ENCODE results near the gene KYNU. TPM values are rescaled to one million over a fixed set of nuclear protein-coding genes. Genes with fewer than 3 reads are reported as not detected.

Gene KYNU
- total RNA-seq, 1 donor from 2014 or later = 0.53 TPM

DNA sequence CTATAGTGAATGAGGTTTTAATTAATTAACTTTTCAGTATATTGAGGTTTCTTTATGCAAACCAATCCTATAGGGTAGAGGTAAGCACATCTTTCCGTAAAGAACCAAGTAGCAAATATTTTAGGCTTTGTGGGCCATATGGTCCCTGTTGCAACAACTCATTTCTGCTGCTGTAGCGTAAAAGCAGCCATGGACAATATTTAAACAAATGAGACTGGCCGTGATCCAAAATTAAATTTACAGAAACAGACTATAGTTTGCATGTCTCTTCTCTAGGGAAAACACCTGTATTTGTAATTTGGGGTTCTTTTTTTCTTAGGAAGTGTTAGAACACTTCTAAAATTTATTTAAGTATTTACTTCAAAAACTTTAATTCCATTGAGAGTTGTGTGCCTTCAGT lies 104.3 kb downstream of the KYNU start:
- TF ChIP-seq, protein P1, sequence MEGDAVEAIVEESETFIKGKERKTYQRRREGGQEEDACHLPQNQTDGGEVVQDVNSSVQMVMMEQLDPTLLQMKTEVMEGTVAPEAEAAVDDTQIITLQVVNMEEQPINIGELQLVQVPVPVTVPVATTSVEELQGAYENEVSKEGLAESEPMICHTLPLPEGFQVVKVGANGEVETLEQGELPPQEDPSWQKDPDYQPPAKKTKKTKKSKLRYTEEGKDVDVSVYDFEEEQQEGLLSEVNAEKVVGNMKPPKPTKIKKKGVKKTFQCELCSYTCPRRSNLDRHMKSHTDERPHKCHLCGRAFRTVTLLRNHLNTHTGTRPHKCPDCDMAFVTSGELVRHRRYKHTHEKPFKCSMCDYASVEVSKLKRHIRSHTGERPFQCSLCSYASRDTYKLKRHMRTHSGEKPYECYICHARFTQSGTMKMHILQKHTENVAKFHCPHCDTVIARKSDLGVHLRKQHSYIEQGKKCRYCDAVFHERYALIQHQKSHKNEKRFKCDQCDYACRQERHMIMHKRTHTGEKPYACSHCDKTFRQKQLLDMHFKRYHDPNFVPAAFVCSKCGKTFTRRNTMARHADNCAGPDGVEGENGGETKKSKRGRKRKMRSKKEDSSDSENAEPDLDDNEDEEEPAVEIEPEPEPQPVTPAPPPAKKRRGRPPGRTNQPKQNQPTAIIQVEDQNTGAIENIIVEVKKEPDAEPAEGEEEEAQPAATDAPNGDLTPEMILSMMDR (conservative IDR thresholded peaks at IDR 0.05) = no peak
- Mint-ChIP-seq H3K4me3 (no peak overlapping the region), H3K27ac (no peak overlapping the region), H3K27me3 (peaks cover 4% of the 10 kb centered on the region), H3K4me1 (ENCODE audit: unreplicated experiment) (peaks cover 9% of the 10 kb centered on the region), H3K9me3 (no peaks in the 10 kb centered on the region), H3K36me3 (no peaks in the 10 kb centered on the region)
- DNase-seq (ENCODE audit: extremely low spot score, unreplicated experiment) = no peak

DNA sequence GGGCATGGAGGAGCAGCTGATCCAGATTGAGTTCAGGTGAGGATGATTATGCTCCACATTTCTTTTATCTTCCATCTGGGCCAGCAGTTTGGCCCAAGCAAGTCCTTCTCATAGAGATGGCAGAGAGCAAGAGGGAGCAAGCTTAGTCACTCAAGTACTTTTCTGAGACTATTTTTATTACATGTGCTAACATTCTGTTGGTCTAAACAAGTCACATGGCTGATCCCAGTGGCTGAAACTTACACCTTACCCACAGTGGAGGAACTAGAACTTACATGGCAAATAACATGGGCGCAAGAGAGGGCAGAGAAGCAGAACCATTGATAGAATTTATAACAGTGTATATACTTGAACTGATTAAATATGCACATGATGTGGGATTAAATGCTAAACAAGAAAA lies 105.7 kb downstream of the KYNU start:
- no peak for DNase-seq (ENCODE audit: extremely low spot score, unreplicated experiment)
- Mint-ChIP-seq H3K4me1 (ENCODE audit: unreplicated experiment) (peaks cover 9% of the 10 kb centered on the region), H3K9me3 (no peaks in the 10 kb centered on the region), H3K4me3 (no peak overlapping the region), H3K27me3 (peaks cover 4% of the 10 kb centered on the region), H3K36me3 (no peaks in the 10 kb centered on the region), H3K27ac (no peak overlapping the region)
- TF ChIP-seq, protein P1 (conservative IDR thresholded peaks at IDR 0.05) = no peak

DNA sequence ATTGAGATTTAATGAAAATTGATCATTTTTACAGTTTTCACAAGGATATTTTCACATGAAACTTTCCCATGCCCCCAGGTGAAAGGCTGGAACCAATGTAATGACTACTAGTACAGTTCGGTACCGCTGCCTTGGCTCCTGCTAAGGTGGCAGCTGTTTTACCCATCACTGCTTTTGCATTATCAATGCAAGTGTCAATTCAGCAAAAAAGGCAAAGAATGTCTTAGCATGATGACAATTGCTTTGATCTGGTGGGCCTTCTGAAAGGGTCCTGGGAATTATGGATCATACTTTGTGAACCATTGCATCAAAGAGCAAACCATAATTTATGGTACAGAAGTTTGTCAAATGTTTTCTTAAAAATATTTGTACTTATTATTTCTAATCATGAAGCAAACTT lies 107.2 kb downstream of the KYNU start:
- Mint-ChIP-seq H3K36me3 (no peaks in the 10 kb centered on the region), H3K27me3 (peaks cover 4% of the 10 kb centered on the region), H3K27ac (no peak overlapping the region), H3K4me1 (ENCODE audit: unreplicated experiment) (peaks cover 13% of the 10 kb centered on the region), H3K9me3 (no peaks in the 10 kb centered on the region), H3K4me3 (no peak overlapping the region)
- no peak for DNase-seq (ENCODE audit: extremely low spot score, unreplicated experiment)
- TF ChIP-seq, protein P1 (conservative IDR thresholded peaks at IDR 0.05) = no peak

DNA sequence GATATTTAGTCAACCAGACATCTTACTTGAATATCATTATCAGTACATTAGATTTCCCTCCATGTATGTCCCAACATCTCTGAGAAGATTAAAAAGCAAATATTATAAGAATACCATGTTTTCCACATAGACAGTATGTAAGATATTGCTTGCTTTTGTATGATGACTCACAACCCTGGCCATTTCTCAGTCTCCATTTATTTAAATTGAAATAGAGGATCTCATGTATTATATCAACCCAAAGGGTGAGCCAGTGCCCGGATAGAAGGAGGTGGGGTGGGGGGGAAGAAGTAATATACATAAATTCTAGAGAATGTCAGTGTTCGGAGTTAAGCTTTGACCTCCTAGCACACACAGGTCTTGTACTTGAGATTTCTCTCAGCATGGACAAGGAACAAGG lies 109.6 kb downstream of the KYNU start:
- H3K9me3 Mint-ChIP-seq = no peaks in the 10 kb centered on the region
- H3K27me3 Mint-ChIP-seq = peaks cover 4% of the 10 kb centered on the region
- no peak overlapping the region for H3K27ac Mint-ChIP-seq
- H3K4me1 Mint-ChIP-seq (ENCODE audit: unreplicated experiment) = peaks cover 4% of the 10 kb centered on the region
- TF ChIP-seq, protein P1 (conservative IDR thresholded peaks at IDR 0.05) = no peak
- no peak overlapping the region for H3K4me3 Mint-ChIP-seq
- no peak for DNase-seq (ENCODE audit: extremely low spot score, unreplicated experiment)
- no peaks in the 10 kb centered on the region for H3K36me3 Mint-ChIP-seq

DNA sequence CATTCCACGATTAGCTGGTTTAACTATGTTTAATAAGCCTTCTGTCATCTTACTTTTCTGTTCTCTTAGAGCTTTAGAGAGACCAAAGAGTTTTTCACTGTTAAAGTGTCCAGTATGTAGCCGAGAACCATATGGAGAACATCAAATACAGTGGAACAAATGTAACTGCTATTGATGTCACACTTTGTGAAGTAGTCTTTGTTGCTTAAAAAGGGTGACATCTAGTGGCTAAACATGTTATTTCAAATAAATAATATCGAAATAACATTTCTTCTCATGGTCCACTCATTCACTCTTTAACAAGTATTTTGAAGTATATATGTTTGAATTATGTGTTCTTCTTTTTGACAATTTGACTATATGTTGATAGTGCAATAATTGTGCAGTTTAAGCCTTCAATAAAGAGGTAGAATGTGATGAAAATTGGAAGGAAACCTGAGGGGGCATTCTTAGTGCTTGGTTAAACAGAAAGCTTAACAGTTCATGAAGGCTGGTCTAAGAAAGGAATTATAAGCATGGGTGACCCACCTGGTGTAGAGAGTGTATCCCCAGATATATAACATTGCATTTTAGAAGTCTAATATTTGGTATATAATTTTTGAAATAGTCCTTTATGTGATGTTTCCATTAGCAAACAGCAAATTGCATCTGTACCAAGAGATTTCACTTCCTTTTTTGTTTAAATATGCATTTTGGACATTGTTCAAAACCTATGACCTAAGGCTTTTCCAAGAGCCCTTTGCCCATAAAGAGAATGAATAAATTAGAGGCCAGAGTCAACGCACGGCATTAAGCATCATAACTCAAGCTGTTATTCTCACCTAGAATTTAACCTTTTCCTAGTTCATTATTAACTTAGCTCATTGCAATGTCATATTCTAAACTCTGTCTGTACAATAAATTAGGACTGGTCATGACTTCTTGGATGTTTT lies 112.1 kb downstream of the KYNU start:
- Mint-ChIP-seq H3K36me3 (no peaks in the 10 kb centered on the region), H3K4me1 (ENCODE audit: unreplicated experiment) (peaks cover 14% of the 10 kb centered on the region), H3K27ac (no peak overlapping the region), H3K9me3 (no peaks in the 10 kb centered on the region), H3K4me3 (no peak overlapping the region), H3K27me3 (no peaks in the 10 kb centered on the region)
- TF ChIP-seq, protein P1 (conservative IDR thresholded peaks at IDR 0.05) = peak; percentile 83
- DNase-seq (ENCODE audit: extremely low spot score, unreplicated experiment) = no peak
